ENCODE results near the gene SLC7A6OS.

Gene SLC7A6OS

DNA sequence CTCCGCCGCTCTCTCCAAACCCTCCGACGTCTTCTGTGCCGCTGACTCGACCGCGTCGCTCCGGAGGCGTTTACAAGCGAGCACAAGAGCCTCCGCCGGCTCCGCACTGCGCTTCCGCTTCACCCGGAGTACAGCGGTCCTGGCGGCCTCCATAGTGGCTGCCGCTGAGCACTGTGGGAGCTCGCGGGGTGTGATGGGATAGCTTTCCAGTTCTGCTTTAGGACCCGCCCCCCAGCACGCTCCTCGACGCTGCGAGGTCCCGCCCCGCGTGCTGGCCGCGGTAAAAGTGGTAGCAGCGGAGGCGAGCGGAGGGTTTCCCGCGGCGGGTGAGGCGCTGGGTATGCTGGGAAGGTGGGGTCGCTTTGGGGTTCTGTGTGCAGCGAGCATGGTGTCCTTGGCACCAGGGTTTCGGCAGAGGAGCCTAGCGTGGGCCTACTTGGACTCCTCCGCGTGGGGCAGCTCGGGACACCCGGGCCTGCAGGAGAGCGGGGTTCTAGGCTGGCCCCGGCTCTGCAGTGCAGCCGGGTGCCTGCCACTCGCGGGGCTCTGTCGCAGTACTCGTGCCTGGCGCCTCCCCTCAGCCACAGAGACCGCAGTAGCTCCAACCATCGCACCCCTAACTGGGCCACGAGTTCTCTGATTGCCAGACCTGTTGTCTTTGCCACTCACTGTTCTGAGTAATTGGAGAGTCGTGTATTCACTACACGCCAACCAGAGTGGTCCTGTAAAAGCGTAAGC, at the start of gene SLC7A6OS, which contains the start of gene PRMT7:
TSS of gene SLC7A6OS (minus strand) at position 173 of the 738 bp plus-strand sequence. CDS start at position 153, 20 bp downstream.
TSS of gene PRMT7 (plus strand) at position 246 of the 738 bp plus-strand sequence. CDS start 4,961 bp downstream, outside the sequence.
- DNase-seq (ENCODE audit: low read depth, low spot score): peak; percentile 88

DNA sequence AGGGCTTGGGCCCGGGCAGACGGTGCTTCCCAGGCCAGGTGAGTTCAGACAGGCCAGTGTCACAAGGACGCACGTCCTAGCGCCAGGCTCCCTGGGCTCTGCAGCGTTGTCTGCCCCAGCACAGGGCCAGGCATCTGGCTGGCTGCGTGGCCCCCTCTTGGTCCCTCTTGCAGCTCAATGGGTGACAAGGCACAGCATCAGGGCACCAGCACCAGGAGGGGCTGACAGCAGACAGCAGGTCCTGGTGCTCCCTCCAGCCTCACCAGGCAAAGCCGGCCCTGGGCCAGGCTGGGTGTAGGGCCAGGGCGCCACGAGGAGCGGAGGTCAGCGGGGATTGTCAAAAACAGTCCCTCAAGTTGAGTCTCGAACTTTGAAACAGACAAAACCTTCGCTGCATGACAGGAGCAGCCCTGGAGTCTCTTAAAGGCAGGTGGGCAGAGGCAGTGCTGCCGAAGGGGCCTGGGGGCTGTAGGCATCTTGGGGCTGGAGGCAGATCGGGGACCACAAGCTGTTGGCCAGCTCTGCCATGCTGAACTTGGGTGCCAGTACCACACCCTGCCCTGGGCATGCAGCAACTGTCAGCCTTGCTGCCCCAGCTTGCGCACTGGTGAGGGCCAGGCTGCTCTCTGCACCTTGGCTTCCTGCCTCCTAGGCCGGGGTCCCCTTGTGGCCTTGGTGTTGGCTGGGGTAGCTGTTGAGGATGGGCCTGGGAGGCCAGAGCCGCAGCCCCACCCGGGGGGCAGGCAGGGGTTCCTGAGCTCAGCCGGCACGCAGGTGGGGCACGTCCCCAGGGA, 48.8 kb upstream of the SLC7A6OS start:
- DNase-seq (ENCODE audit: low read depth, low spot score): no peak

DNA sequence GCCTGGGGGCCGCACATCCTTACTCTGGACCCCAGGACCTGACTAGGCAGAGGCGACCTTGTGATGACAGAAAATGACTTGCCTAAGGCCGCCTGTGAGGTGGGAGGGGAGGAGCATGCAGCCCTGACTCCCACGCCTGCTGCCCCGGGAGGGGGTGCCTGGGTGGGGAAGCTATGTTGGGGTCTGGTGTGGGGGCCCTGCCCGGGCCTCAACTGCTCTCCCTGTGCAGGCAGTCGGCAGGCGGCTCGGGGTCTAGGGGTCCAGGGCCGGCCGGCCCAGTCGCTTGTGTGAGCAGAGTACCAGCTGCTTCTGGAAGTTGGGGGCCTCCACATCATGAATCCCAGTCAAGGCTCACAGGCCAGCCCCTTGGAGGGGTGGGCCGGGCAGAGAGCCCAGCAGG, 48.2 kb upstream of the SLC7A6OS start:
- DNase-seq (ENCODE audit: low read depth, low spot score): no peak

DNA sequence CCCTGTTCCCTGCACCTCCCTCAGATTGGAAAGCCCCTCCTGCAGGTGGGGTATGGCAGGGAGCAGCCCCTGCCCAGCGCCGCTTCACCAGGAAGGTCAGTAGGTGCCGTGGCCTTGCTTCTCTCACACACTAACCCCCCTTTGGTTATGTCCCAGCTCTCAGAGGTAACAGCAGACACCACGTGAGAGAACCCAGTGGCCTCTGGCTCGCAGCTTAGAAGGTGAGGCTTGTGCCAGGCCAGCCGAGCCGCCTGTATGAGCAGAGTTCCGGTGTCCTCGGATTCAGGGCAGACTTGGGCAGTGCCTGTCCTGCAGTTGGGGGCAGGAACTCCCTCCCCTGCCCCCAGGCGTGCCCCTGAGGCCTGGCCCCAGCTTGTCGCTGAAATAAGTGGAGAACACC, 47.2 kb upstream of the SLC7A6OS start:
- DNase-seq (ENCODE audit: low read depth, low spot score): no peak

DNA sequence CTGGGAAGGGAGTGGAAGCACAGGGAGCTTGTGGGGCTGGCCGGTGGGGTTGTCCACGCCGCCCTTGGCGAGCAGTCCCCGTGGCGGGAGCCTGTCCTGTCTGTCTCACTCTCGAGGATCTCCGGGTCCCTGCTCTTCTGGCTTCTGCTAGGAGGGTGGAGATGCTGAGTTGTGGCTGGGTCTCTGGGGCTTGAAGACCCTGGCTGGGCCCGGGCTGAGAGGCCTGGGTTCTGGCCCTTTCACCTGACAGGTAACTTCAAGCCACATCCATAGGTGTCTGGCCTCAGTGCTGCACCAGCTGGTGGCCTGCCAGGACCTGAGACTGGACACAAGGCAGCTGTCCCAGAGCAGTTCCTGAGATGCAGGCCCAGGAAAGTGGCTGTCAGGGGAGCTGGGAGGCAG, 46.8 kb upstream of the SLC7A6OS start:
- DNase-seq (ENCODE audit: low read depth, low spot score): no peak

DNA sequence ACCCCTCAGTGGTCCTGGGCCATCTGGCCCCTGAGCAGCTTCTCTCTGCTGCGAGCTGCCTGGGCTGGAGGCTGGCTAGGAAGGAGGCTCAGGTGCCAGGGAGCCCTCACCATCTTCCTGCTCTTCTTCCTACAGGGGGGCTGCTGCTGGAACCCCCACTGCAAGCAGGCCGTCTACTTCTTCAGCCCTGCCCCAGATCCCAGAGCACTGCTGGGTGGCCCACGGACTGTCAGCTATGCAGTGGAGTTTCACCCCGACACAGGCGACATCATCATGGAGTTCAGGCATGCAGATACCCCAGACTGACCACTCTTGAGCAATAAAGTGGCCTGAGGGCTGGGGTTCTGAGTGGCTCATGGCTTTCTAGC, 46.2 kb upstream of the SLC7A6OS start:
- DNase-seq (ENCODE audit: low read depth, low spot score): no peak

DNA sequence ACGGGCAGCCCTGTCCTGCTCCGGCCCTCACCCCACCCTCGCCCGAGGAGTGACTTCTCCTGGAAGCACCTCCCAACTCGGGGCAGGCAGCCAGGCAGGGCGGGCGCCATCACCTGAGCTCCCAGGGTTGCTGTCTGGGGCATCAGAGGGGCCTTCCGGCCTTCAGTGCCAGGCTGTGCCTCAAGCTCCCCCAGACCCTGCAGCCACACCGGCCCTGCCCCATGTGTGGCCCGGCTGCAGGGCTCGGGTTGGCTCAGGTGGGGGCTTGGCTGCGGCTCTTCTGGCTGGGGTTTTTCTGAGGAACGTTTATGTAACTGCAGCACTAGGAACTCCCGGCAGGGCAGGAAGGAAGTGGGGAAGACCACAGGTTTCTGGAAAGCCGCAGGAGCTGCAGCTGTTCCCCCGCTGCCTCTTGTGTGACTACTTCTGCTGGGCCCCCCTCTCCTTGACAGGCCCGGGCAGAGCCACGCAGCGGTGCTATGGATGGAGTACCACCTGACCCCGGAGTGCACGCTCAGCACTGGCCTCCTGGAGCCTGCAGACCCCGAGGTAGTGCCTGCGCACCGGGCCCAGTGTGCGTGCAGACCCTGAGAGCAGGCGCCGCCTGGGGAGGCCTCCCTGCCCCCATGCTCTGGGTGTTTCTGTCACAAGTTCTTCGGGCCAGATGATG, 45.6 kb upstream of the SLC7A6OS start:
- DNase-seq (ENCODE audit: low read depth, low spot score): peak; percentile 37

DNA sequence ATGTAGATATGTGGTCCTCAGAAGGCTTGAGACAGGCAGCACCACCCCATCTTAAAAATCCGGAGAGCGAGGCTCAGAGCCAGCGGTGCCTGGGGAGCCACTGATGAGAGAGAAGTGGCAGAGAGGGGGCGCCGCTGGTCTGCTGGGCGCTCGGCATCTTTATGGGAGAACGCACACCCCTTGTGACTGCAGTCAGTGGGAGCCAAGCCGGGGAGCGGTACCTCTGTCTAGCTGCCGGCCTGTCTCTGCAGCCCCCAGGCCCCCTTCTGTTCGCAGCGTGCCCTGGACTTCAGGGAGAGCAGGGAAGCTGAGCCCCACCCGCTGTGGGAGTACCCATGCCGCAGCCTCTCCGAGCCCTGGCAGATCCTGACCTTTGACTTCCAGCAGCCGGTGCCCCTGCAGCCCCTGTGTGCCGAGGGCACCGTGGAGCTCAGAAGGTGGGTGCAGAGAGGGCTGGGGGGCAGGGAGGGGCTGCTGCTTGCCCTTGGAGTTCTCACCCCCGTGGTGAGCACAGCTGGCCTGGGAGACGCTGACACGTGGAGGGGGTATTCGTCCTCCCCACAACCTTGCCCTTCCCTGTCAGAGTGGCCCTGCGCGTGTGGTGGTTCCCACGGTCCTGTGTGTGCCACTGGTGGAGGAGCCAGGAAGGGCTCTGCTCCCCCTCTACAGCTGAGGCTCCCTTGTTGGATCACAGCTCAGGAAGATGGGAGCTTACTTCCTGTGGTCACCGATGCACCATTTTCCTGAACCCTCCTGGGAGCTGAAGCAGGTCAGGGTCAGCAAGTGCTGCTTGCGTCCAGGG, 44.9 kb upstream of the SLC7A6OS start:
- DNase-seq (ENCODE audit: low read depth, low spot score): no peak

DNA sequence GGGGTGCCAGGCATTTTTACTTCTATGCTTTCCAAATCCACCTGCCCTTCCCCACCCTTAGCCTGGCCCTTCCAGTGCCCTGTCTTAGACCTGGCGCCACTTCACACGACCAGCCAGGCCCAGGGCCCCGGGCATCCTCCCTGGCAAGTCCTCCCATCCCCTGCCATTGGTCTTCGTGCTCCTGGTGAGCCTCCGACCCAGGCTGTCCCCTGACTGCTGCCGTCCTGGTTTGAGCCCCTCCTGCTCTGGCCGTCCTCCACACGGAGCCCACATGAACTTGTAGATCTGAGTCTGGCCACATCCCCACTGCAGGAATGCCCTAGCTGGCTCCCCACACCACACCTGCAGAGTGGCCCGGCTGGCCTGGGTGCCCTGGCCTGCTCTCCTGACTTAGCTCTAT, 44.1 kb upstream of the SLC7A6OS start:
- DNase-seq (ENCODE audit: low read depth, low spot score): no peak

DNA sequence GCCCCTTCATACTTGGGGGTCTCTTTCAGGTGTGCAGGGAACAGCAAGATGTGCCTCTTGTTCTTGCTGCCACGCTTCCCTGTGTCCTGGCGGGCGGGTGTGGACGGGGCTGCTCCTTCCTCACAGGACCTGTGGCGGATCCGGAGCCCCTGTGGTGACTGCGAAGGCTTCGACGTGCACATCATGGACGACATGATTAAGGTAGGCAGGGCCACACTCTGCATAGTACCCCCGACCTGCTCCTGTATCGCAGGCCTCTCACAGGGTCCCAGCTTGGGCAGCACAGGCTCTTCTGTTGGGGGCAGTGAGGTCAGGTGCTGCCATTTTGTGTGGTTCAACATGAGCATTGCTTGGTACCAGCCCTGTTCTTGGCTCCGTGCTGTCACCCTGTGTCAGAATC, 42.6 kb upstream of the SLC7A6OS start:
- DNase-seq (ENCODE audit: low read depth, low spot score): no peak

DNA sequence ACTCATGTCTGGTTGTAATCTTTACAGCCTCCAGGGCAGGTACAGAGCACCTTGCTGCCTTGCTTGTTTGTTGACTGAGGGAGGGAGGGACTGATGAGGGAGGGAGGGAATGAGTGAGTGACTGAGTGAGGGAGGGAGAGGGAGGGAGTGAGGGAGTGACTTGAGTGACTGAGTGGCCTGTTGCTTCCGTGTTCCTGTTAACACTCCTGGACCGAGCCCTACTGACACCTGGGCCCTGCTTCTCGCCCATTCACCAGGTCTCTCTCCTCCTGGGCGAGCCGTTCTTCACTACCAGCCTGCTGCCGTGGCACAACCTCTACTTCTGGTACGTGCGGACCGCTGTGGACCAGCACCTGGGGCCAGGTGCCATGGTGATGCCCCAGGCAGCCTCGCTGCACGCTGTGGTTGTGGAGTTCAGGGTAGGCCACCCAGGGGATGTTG, 41.3 kb upstream of the SLC7A6OS start:
- DNase-seq (ENCODE audit: low read depth, low spot score): no peak

DNA sequence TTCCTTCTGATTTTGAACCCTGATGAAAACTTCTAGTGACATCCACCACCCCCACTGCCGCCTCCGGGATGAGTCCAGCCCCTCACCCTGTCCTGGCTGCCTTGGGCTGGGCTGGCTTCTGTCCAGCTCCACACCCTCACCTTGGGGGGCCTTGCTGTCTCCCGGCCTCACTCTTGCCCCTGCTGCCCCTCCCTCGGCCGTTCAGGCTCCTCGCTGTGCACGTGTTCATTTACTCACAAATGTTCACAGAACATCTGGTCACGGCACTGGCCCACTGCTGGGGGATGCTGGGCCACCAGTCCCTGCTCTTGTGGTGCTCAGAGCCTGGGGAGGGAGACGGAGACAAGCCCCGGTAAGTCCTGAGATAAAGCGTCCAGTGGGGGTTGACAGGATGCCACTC, 40.7 kb upstream of the SLC7A6OS start:
- no peak for DNase-seq (ENCODE audit: low read depth, low spot score)

DNA sequence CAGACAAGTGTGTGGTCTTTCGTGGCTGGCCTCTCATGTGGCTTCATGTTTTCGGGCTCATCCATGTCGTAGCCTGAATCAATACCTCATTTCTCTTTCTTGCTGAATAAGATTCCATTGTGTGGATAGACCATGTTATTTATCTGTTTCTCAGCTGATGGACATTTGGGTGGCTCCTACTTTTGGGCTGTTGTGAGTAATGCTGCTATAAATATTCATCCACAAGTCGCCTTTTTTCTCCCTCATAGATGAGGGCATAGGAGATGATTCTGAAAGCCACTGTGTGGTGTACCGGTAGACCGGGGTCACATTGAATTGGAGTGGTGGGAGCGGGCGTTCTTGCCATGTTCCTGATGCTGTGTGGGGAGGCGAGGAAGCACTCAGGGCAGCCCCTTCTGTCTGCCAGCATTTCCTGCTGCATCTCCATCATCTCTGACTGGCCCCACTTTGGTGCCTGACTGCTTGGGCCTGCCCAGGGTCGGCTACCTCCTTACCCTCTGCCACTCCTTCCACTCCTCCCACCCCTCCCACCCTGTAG, 40.1 kb upstream of the SLC7A6OS start:
- DNase-seq (ENCODE audit: low read depth, low spot score): no peak

DNA sequence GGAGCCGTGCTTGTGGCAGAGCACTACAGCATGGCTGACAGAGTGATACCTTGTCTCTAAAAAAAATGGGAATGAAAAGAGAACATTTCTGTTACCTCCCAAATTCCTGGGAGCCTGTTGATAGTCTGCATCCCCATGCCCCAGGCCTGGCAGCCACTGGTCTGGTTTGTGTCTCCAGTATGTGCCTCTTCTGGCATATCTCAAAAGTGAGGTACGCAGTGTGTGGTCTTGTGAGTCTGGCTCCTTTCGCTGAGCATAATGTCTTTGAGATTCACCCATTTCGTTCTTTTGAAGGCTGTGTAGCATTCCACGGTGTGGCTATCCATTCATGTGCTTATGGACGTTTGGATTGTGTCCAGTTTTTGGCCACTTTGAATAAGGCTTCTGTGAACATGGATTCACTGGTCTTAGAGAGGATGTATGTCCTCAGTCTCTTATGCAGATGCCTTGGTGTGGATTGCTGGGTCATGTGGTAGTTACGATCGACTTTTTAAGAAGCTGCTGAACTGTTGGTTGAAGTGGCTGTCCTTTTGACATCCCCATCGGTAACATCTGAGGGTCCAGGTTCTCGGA, 39.2 kb upstream of the SLC7A6OS start:
- no peak for DNase-seq (ENCODE audit: low read depth, low spot score)

DNA sequence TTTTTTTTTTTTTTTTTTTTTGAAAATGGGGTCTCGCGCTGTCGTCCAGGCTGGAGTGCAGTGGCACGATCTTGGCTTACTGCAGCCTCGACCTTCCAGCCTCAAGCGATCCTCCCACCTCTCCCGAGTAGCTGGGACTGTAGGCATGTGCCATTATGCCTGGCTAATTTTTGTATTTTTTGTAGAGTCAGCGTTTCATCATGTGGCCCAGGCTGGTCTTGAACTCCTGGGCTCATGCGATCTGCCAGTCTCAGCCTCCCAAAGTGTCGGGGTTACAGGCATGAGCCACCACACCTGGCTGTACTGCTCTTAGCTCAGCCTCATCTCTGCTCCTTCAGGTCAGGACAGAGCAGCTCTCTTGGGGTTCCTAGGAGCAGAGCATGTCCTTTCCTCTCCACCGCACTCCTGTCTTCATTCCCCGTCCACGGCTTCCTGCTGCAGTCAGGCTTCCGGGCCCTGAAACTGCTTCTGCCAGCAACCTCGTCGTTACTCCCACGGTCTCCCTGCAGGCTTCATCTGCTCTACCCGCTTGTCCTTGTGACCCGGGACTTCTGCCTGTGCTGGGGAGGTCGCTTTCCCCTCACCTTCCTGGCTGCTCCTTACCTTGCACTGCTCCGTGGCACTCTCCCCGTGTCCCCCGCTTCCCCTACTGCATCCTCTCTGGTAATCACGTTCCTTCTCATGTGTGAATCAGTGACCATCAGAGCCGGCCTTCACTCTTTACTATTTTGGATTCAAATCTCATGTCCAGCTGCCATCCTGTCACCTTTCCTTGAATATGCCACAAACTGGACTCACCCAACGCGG, 38.1 kb upstream of the SLC7A6OS start:
- no peak for DNase-seq (ENCODE audit: low read depth, low spot score)

DNA sequence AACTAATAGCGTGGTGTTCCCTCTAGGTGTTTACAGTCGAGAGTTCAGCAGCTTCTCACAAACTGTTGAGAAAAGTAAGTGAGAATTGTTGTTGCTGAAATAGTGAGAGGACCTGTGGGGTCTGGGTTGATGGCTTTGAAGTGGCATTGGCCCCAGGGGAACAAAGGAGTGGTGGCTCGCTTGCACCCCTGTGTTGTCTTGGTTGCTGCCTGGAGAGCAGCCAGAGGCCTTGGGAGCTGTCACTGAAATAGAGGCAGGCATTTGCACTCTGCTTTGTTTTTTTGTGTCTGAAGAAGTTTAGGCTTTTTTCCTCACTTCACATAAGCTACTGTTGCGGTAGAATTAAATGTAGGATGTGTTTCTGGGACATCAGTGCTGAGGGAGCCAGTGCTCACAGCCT, 36.9 kb upstream of the SLC7A6OS start:
- no peak for DNase-seq (ENCODE audit: low read depth, low spot score)

DNA sequence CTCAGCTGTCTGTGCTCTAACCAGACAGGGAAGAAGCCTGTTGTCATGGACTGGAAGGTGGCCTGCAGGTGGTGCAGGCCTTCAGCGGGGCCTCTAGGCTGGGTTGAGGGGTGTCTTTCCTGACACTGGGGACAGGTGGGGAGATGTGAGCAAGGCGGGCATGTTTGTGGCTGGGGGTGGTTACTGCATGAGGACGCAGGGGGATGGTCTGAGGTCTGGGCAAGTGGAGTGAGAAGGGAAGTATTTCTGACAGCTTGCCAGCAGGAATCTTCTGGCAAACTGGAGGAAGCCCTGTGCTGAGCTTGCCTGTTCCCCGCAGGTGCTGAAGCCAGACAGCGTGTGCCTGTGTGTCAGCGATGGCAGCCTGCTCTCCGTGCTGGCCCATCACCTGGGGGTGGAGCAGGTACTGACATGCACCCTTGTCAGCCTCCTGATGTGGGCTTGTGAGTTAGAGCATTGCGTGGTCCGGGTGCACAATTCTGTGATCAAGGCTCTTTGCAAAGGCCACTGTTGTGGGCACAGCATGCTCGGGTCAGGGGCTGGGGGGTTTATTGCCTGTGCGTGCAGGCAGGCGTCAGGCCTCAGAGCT, 36.2 kb upstream of the SLC7A6OS start:
- DNase-seq (ENCODE audit: low read depth, low spot score): no peak

DNA sequence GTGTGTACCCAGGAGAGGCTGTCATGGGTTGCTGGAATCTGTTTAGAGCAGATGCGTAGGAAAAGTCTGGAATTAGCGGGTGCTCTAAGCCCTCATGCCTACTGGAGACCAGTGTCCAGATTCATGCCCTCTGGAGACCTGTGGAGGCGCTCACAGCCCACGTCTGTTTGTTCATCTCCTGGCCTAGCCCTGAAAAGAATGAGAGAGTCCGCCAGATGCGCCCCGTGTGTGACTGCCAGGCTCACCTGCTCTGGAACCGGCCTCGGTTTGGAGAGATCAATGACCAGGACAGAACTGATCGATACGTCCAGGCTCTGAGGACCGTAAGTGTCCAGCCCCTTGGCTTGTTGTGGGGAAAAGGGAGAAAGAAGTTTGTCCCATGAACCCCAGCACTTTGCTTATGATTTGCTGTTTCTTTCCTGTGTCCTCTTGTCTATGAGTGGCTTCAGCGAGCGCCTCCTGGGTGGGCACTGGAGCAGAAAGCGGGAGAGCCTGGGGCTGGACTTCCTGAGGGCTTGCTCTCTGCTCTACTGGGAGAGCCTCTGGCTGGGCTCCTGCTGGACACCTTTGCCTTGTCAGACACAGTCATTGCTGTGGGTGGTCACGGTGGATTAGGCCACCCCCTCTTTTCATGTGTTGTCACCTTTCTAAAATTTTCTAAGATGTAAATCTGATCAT, 35.4 kb upstream of the SLC7A6OS start:
- no peak for DNase-seq (ENCODE audit: low read depth, low spot score)

DNA sequence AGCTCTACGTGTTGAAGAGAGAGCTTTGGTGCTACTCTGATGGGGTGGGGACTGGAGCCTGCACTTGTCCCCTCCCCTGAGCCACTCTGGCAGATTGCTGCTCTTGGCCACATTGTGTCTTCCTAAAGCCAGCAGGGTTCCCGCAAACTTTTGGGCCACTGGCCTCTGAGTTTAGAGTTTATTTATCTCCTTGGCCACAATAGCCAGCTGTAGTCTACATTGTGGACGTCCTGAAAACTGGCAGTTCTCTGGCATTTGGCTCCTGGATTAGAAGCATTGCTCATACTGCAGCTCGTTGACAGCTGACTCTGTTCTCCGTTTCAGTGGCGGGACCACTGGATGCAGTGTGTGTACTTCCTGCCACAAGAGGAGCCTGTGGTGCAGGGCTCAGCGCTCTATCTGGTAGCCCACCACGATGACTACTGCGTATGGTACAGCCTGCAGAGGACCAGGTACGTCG, 34.6 kb upstream of the SLC7A6OS start:
- no peak for DNase-seq (ENCODE audit: low read depth, low spot score)

All from activated CD4-positive, CD25-positive, alpha-beta regulatory T cell treated with anti-CD3 and anti-CD28 coated beads, Interleukin-2, amount 50 U/mL, for 16 hours (primary cell).